Right ventricle myocardium superior (tissue), 1 donor: ENCODE data around the gene SPAG7. TPM values are rescaled to one million over a fixed set of nuclear protein-coding genes. Genes with fewer than 3 reads are reported as not detected.

Experiments
- ATAC-seq: fragments of 200-7000 bp; cut with Tn5 transposase; one replicate; pipeline ENCODE4 v1.9.1; 2020; ENCODE audit warnings: mild to moderate bottlenecking; ENCODE audit not compliant: poor library complexity
- DNase-seq: peaks from one replicate; pipeline ENCODE4 v3.0.0-alpha.2; 2020
- intact Hi-C: fragments of 100-400 bp; cut with DNase I; formaldehyde crosslinking; loops from one replicate; pipeline ENCODE4 v1.11.2; 2022
- total RNA-seq: library from RNA; stranded (reverse); fragmentation: NEBNext Ultra II Directional; extraction: Animal tissue kit (Norgen Biotek cat#: 25700); gene quantifications from one replicate; pipeline ENCODE4 v1.2.1, GENCODE V29; 2021
- donor health status: DM: no; HTN: yes; CAD: no; lungs with severe emphysema.

SPAG7 gene
- total RNA-seq, 1 donor from 2014 or later, result 158 TPM

- peak; percentile 72 for DNase-seq
- no peak for ATAC-seq
- intact Hi-C loops, result no loop called here
Measured at GRCh38 chr17:4956493-4957061, 11.0 kb downstream of the SPAG7 start.

GRCh38 chr17:4955091-4955490, 12.5 kb downstream of the SPAG7 start:
- no peak for ATAC-seq
- intact Hi-C loops, result no loop called here
- DNase-seq, result no peak

- intact Hi-C loops, result no loop called here
- DNase-seq (no peak), ATAC-seq (no peak)
Measured at GRCh38 chr17:4953451-4953961, 14.1 kb downstream of the SPAG7 start.

- ATAC-seq, result no peak
- DNase-seq, result no peak
- intact Hi-C loops, result loop anchor here (2.0 kb wide), 1 partner anchor 15 kb away; the partner anchor contains the start of gene SPAG7
Measured at GRCh38 chr17:4951486-4951885, 16.1 kb downstream of the SPAG7 start.

GRCh38 chr17:4950746-4951204, 16.8 kb downstream of the SPAG7 start, which contains the start of gene ENO3:
TSS of gene ENO3 (plus strand) at chr17:4951119. CDS start at chr17:4951830, 711 bp downstream.
- DNase-seq, result peak; percentile 66
- intact Hi-C loops, result loop anchor here (2.0 kb wide), 1 partner anchor 16 kb away; the partner anchor contains the start of gene SPAG7
- no peak for ATAC-seq

- peak; percentile 1 for ATAC-seq
- intact Hi-C loops, result loop anchor here (2.0 kb wide), 1 partner anchor 17 kb away; the partner anchor contains the start of gene SPAG7
- DNase-seq, result peak; percentile 87
Measured at GRCh38 chr17:4950075-4950745, 17.4 kb downstream of the SPAG7 start.

GRCh38 chr17:4949321-4950074, 18.1 kb downstream of the SPAG7 start:
- intact Hi-C loops, result loop anchor here (2.0 kb wide), 1 partner anchor 17 kb away; the partner anchor contains the start of gene SPAG7
- DNase-seq (peak; percentile 85), ATAC-seq (peak; percentile 32)

- intact Hi-C loops, result no loop called here
- ATAC-seq, result peak; percentile 84
- DNase-seq, result peak; percentile 91
Measured at GRCh38 chr17:4948931-4949320, 18.7 kb downstream of the SPAG7 start.

GRCh38 chr17:4948166-4948930, 19.3 kb downstream of the SPAG7 start, which contains the start of gene PFN1:
TSS of gene PFN1 (minus strand) at chr17:4948530. CDS start at chr17:4948394, 136 bp downstream.
- DNase-seq (peak; percentile 94), ATAC-seq (peak; percentile 80)
- intact Hi-C loops, result no loop called here

GRCh38 chr17:4947411-4948165, 20.0 kb downstream of the SPAG7 start:
- intact Hi-C loops, result no loop called here
- ATAC-seq (peak; percentile 39), DNase-seq (peak; percentile 81)

GRCh38 chr17:4947010-4947410, 20.6 kb downstream of the SPAG7 start:
- intact Hi-C loops, result no loop called here
- ATAC-seq, result no peak
- DNase-seq, result no peak

GRCh38 chr17:4946312-4946976, 21.2 kb downstream of the SPAG7 start:
- DNase-seq (no peak), ATAC-seq (no peak)
- intact Hi-C loops, result no loop called here

GRCh38 chr17:4945944-4946280, 21.7 kb downstream of the SPAG7 start:
- intact Hi-C loops, result no loop called here
- ATAC-seq (no peak), DNase-seq (no peak)

- DNase-seq (peak; percentile 84), ATAC-seq (no peak)
- intact Hi-C loops, result no loop called here
Measured at GRCh38 chr17:4945176-4945943, 22.3 kb downstream of the SPAG7 start.

- ATAC-seq (no peak), DNase-seq (no peak)
- intact Hi-C loops, result no loop called here
Measured at GRCh38 chr17:4944554-4945175, 23.0 kb downstream of the SPAG7 start.

GRCh38 chr17:4944163-4944553, 23.5 kb downstream of the SPAG7 start:
- DNase-seq, result no peak
- no peak for ATAC-seq
- intact Hi-C loops, result no loop called here
